Keratinocyte (primary cell): ENCODE results near the gene SYK. TPM values are rescaled to one million over a fixed set of nuclear protein-coding genes. Genes with fewer than 3 reads are reported as not detected.

ENCODE experiments used
- DNase-seq: peaks from one replicate; pipeline ENCODE4 v3.0.0-alpha.2; 2011; ENCODE audit warnings: low read depth, missing footprints, low spot score
- FAIRE-seq: peaks from 2 replicates; lab custom pipeline; 2011; peaks lifted over from hg19 to GRCh38; lab: Jason Lieb, UNC
- H2AFZ ChIP-seq: 2 replicates; pipeline ENCODE4 v1.6.0; 2012; ENCODE audit warnings: low read length, control low read depth, inconsistent platforms; ENCODE audit not compliant: control insufficient read depth
- H3K27ac ChIP-seq: 2 replicates; pipeline ENCODE4 v1.5.1; 2011; ENCODE audit warnings: low read length; ENCODE audit not compliant: control insufficient read depth, insufficient read depth
- H3K27me3 ChIP-seq: 3 replicates; pipeline ENCODE4 v1.6.0; 2011; ENCODE audit warnings: low read length; ENCODE audit not compliant: control insufficient read depth, insufficient read depth; ENCODE audit errors: extremely low read depth
- H3K36me3 ChIP-seq, 2 experiments: 2 replicates in 1 of 2; 3 replicates in 1 of 2; pipeline ENCODE4 v1.5.1; 2011; ENCODE audit warnings: low read length in 2 of 2, mild to moderate bottlenecking in 1 of 2; ENCODE audit not compliant: control insufficient read depth in 2 of 2, insufficient read depth in 2 of 2; ENCODE audit errors: extremely low read depth in 1 of 2
- H3K4me1 ChIP-seq: 3 replicates; pipeline ENCODE4 v1.5.1; 2011; ENCODE audit warnings: low read length; ENCODE audit not compliant: control insufficient read depth, insufficient read depth; ENCODE audit errors: extremely low read depth
- H3K4me2 ChIP-seq: 3 replicates; pipeline ENCODE4 v1.6.0; 2011; ENCODE audit warnings: low read depth, low read length; ENCODE audit not compliant: control insufficient read depth, insufficient read depth; ENCODE audit errors: extremely low read depth
- H3K4me3 ChIP-seq, 3 experiments: fragments of 200-600 bp in 1 of 3; sonication (generic) in 1 of 3; 2 replicates in 2 of 3; 3 replicates in 1 of 3; pipeline ENCODE4 v1.5.1; 2011 to 2016; ENCODE audit warnings: low read length in 3 of 3, mild to moderate bottlenecking in 3 of 3, control low read depth in 2 of 3, inconsistent platforms in 1 of 3, low read depth in 1 of 3, mixed read lengths in 1 of 3, mixed run types in 1 of 3, moderate library complexity in 1 of 3; ENCODE audit not compliant: control insufficient read depth in 2 of 3, insufficient read depth in 2 of 3; ENCODE audit errors: extremely low read depth in 1 of 3
- H3K79me2 ChIP-seq: 2 replicates; pipeline ENCODE4 v1.6.0; 2012; ENCODE audit warnings: low read length; ENCODE audit not compliant: control insufficient read depth, insufficient read depth
- H3K9ac ChIP-seq: 3 replicates; pipeline ENCODE4 v1.6.0; 2011; ENCODE audit warnings: low read length; ENCODE audit not compliant: control insufficient read depth, insufficient read depth; ENCODE audit errors: extremely low read depth
- H3K9me1 ChIP-seq: 3 replicates; pipeline ENCODE4 v1.6.0; 2011; ENCODE audit warnings: low read length; ENCODE audit not compliant: control insufficient read depth, insufficient read depth; ENCODE audit errors: extremely low read depth
- H3K9me3 ChIP-seq: 2 replicates; pipeline ENCODE4 v1.5.1; 2012; ENCODE audit warnings: low read depth, low read length; ENCODE audit not compliant: control insufficient read depth
- H4K20me1 ChIP-seq: 3 replicates; pipeline ENCODE4 v1.6.0; 2011; ENCODE audit warnings: low read length; ENCODE audit not compliant: control insufficient read depth, insufficient read depth; ENCODE audit errors: extremely low read depth
- EZH2 ChIP-seq: IDR thresholded peaks from one replicate; pipeline ENCODE4 v1.6.1; 2012; ENCODE audit warnings: inconsistent platforms, mild to moderate bottlenecking, low read length, moderate library complexity
- dilution Hi-C: fragments of 300-500 bp; cut with MboI; formaldehyde crosslinking; loops from one replicate; pipeline ENCODE4 v1.7.0; 2020; ENCODE audit warnings: low sequenced_read_pairs; ENCODE audit not compliant: extremely low pct_ligation_motif_present
- polyA plus RNA-seq, 5 experiments: library from polyadenylated mRNA; depleted of rRNA in 3 of 5; stranded (reverse) in 3 of 5; stranded (forward) in 1 of 5; unstranded in 1 of 5; fragments of >200 nt; gene quantifications; 1 replicate in 1 of 5; 2 replicates in 3 of 5; 3 replicates in 1 of 5; pipeline versions ENCODE4 v1.2.1 to v1.2.3, GENCODE V29; 2011 to 2012; ENCODE audit warnings: missing spikeins in 2 of 5, low read depth in 1 of 5, low replicate concordance in 1 of 5
- TF ChIP-seq, protein P1 (sequence below), 3 experiments: IDR thresholded peaks in 1 of 3; conservative IDR thresholded peaks in 1 of 3; optimal IDR thresholded peaks in 1 of 3; 2 replicates in 2 of 3; 3 replicates in 1 of 3; pipeline versions ENCODE3 to v1.5.1; 2011; ENCODE audit warnings: low read length in 3 of 3, mild to moderate bottlenecking in 3 of 3, moderate library complexity in 2 of 3, control low read depth in 1 of 3, inconsistent platforms in 1 of 3; ENCODE audit not compliant: insufficient read depth in 2 of 3; ENCODE audit errors: extremely low read depth in 1 of 3

SYK gene
- polyA plus RNA-seq, 1 donor (not counting 4 experiments of a cell fraction or from before 2014, with no cell fraction given) = 2.0 TPM

DNA sequence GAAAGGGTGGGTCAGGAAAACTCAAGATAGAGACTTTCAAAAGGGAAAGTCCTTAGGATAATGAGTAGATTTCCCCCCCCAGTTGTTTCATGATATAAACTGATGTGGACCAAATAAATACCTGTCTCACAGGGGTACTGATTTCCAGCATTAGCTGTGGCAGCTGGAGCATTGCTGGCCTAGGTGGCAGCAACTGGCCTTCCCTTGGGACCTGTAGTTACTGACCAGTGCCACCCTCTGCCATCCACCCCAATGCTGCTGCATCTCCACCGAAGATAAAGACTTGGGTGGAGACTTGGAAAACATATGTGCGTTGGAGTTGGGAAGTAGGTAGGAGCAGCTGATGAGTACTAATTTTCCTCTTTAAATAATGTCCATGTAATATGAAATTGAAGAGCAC is 71.8 kb downstream of the SYK start:
- no peak overlapping the region for H2AFZ ChIP-seq
- no peaks in the 10 kb centered on the region for H3K27me3 ChIP-seq
- no peaks in the 10 kb centered on the region for H3K79me2 ChIP-seq
- H3K9ac ChIP-seq = no peak overlapping the region
- no peaks in the 10 kb centered on the region for H3K9me3 ChIP-seq
- no peak for FAIRE-seq
- no peak for TF ChIP-seq EZH2
- TF ChIP-seq, protein P1, sequence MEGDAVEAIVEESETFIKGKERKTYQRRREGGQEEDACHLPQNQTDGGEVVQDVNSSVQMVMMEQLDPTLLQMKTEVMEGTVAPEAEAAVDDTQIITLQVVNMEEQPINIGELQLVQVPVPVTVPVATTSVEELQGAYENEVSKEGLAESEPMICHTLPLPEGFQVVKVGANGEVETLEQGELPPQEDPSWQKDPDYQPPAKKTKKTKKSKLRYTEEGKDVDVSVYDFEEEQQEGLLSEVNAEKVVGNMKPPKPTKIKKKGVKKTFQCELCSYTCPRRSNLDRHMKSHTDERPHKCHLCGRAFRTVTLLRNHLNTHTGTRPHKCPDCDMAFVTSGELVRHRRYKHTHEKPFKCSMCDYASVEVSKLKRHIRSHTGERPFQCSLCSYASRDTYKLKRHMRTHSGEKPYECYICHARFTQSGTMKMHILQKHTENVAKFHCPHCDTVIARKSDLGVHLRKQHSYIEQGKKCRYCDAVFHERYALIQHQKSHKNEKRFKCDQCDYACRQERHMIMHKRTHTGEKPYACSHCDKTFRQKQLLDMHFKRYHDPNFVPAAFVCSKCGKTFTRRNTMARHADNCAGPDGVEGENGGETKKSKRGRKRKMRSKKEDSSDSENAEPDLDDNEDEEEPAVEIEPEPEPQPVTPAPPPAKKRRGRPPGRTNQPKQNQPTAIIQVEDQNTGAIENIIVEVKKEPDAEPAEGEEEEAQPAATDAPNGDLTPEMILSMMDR (optimal IDR thresholded peaks at IDR 0.05 in 1 of 3, IDR thresholded peaks at IDR 0.05 in 1 of 3, conservative IDR thresholded peaks at IDR 0.05 in 1 of 3; ENCODE audit: extremely low read depth in 1 of 3, insufficient read depth in 2 of 3, low read length in 3 of 3) = no peak
- H3K4me1 ChIP-seq = peaks cover 2% of the 10 kb centered on the region
- no peak overlapping the region for H3K4me2 ChIP-seq
- no peaks in the 10 kb centered on the region for H4K20me1 ChIP-seq
- no peak overlapping the region for H3K4me3 ChIP-seq
- dilution Hi-C loops = no loop called here
- H3K36me3 ChIP-seq = no peaks in the 10 kb centered on the region
- DNase-seq = no peak
- H3K27ac ChIP-seq = no peak overlapping the region
- no peaks in the 10 kb centered on the region for H3K9me1 ChIP-seq

DNA sequence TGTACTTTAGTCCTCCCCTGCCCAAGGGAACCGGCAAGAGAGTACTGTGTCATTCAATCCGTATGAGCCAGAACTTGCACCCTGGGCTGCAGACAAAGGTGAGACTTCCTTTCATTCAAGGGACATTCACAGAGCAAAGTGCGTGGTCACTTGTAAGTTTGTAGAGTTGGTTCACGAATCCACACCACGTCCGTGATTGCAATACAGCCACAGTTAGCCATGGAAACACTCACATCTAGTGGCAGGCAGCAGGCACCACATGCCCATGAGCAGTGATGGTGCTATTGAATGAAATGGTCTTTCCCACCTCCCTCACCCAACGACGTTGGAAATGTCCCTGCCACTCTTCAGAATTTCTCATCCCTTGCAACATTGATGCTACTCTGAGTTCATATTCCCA is 72.6 kb downstream of the SYK start:
- Histone ChIP-seq H3K9me3 (no peaks in the 10 kb centered on the region), H3K9me1 (no peaks in the 10 kb centered on the region), H4K20me1 (no peaks in the 10 kb centered on the region), H3K4me2 (no peak overlapping the region), H3K27me3 (no peaks in the 10 kb centered on the region), H3K79me2 (no peaks in the 10 kb centered on the region), H3K9ac (no peak overlapping the region), H2AFZ (no peak overlapping the region), H3K36me3 (no peaks in the 10 kb centered on the region), H3K27ac (no peak overlapping the region), H3K4me1 (peaks cover 6% of the 10 kb centered on the region), H3K4me3 (no peak overlapping the region)
- TF ChIP-seq, protein P1 (optimal IDR thresholded peaks at IDR 0.05 in 1 of 3, IDR thresholded peaks at IDR 0.05 in 1 of 3, conservative IDR thresholded peaks at IDR 0.05 in 1 of 3; ENCODE audit: extremely low read depth in 1 of 3, insufficient read depth in 2 of 3, low read length in 3 of 3) = peak in 2 of 3 experiments; percentile 4 to 22
- TF ChIP-seq EZH2 = no peak
- dilution Hi-C loops = no loop called here
- FAIRE-seq (no peak), DNase-seq (no peak)
